Measurements from ENCODE around the gene PCDHGA12.
"Not testable (repeated sequence)": the region's sequence is repeated elsewhere in the genome, so short reads cannot be mapped to it uniquely, and the experiment has no call there.

DNA sequence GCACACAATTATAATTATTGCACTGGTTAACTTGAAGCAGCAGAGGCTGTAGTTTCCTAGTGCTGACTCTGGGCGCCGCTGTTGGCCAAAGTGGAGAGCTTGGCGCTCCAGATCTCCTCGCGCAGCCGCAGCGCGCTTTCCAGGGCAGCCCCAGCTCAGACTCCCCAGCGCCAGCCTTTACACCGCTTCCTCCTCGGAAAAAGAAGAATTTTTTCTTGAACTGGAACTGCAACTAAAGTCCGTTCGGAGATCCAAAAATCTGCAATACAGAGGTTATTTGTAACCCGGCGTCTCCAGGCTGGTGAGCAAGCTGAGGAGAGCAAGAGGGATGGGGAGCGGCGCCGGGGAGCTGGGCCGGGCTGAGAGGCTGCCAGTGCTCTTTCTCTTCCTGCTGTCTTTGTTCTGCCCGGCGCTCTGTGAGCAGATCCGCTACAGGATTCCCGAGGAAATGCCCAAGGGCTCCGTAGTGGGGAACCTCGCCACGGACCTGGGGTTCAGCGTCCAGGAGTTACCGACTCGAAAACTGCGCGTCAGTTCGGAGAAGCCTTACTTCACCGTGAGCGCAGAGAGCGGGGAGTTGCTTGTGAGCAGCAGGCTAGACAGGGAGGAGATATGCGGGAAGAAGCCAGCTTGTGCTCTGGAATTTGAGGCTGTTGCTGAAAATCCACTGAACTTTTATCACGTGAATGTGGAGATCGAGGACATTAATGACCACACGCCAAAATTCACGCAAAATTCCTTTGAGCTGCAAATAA is 42.6 kb upstream of the PCDHGA12 start, which contains the start of gene PCDHGB4:
- TF ChIP-seq, protein P1, sequence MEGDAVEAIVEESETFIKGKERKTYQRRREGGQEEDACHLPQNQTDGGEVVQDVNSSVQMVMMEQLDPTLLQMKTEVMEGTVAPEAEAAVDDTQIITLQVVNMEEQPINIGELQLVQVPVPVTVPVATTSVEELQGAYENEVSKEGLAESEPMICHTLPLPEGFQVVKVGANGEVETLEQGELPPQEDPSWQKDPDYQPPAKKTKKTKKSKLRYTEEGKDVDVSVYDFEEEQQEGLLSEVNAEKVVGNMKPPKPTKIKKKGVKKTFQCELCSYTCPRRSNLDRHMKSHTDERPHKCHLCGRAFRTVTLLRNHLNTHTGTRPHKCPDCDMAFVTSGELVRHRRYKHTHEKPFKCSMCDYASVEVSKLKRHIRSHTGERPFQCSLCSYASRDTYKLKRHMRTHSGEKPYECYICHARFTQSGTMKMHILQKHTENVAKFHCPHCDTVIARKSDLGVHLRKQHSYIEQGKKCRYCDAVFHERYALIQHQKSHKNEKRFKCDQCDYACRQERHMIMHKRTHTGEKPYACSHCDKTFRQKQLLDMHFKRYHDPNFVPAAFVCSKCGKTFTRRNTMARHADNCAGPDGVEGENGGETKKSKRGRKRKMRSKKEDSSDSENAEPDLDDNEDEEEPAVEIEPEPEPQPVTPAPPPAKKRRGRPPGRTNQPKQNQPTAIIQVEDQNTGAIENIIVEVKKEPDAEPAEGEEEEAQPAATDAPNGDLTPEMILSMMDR (conservative IDR thresholded peaks at IDR 0.05; ENCODE audit: low read length), result not testable (repeated sequence)
- not testable (repeated sequence) for TF ChIP-seq EZH2phosphoT487 (IDR thresholded peaks at IDR 0.05; ENCODE audit: borderline replicate concordance)
